ENCODE measurements around the gene RD3L.

The RD3L gene

GRCh38 chr14:103894034-103894722 is 48.2 kb downstream of the RD3L start:
- Histone ChIP-seq H3K27ac (ENCODE audit: low read length) (no peak overlapping the region), H3K9ac (ENCODE audit: low read depth, low read length) (no peak overlapping the region), H3K9me3 (ENCODE audit: insufficient read depth, low read length, severe bottlenecking) (no peaks in the 10 kb centered on the region), H3K79me2 (ENCODE audit: insufficient read depth, low read length) (no peaks in the 10 kb centered on the region), H3K4me3 (ENCODE audit: low read depth in 1 of 2, low read length in 2 of 2) (no peak overlapping the region), H3K4me1 (ENCODE audit: insufficient read depth, low read length) (no peaks in the 10 kb centered on the region), H2AFZ (ENCODE audit: low read depth, low read length) (no peak overlapping the region), H4K20me1 (ENCODE audit: insufficient read depth, low read length) (no peaks in the 10 kb centered on the region), H3K4me2 (ENCODE audit: insufficient read depth, low read length) (no peak overlapping the region), H3K27me3 (ENCODE audit: insufficient read depth, low read length, poor library complexity) (no peaks in the 10 kb centered on the region), H3K36me3 (ENCODE audit: insufficient read depth, low read length) (no peaks in the 10 kb centered on the region)
- DNase-seq (no peak), ATAC-seq (ENCODE audit: insufficient read depth, low read depth) (no peak)
- TF ChIP-seq CTCF (IDR thresholded peaks at IDR 0.05; ENCODE audit: borderline replicate concordance, extremely low read depth, low read length, poor library complexity, severe bottlenecking) (no peak), EZH2 (IDR thresholded peaks at IDR 0.05; ENCODE audit: borderline replicate concordance, low read depth, low read length, severe bottlenecking) (no peak)

- no peak for DNase-seq
- no peak overlapping the region for H2AFZ ChIP-seq (ENCODE audit: low read depth, low read length)
- H3K4me1 ChIP-seq (ENCODE audit: insufficient read depth, low read length) = no peaks in the 10 kb centered on the region
- H3K4me2 ChIP-seq (ENCODE audit: insufficient read depth, low read length) = no peak overlapping the region
- ATAC-seq (ENCODE audit: insufficient read depth, low read depth) = no peak
- no peaks in the 10 kb centered on the region for H3K36me3 ChIP-seq (ENCODE audit: insufficient read depth, low read length)
- TF ChIP-seq EZH2 (IDR thresholded peaks at IDR 0.05; ENCODE audit: borderline replicate concordance, low read depth, low read length, severe bottlenecking) = no peak
- TF ChIP-seq CTCF (IDR thresholded peaks at IDR 0.05; ENCODE audit: borderline replicate concordance, extremely low read depth, low read length, poor library complexity, severe bottlenecking) = no peak
- no peaks in the 10 kb centered on the region for H3K79me2 ChIP-seq (ENCODE audit: insufficient read depth, low read length)
- H3K9ac ChIP-seq (ENCODE audit: low read depth, low read length) = no peak overlapping the region
- H3K4me3 ChIP-seq (ENCODE audit: low read depth in 1 of 2, low read length in 2 of 2) = no peak overlapping the region
- no peaks in the 10 kb centered on the region for H3K27me3 ChIP-seq (ENCODE audit: insufficient read depth, low read length, poor library complexity)
- no peaks in the 10 kb centered on the region for H3K9me3 ChIP-seq (ENCODE audit: insufficient read depth, low read length, severe bottlenecking)
- no peaks in the 10 kb centered on the region for H4K20me1 ChIP-seq (ENCODE audit: insufficient read depth, low read length)
- H3K27ac ChIP-seq (ENCODE audit: low read length) = no peak overlapping the region
These were observed 50.1 kb downstream of the RD3L start for GRCh38 chr14:103892247-103892646.

- H3K27ac ChIP-seq (ENCODE audit: low read length) = no peak overlapping the region
- no peak overlapping the region for H2AFZ ChIP-seq (ENCODE audit: low read depth, low read length)
- no peak overlapping the region for H3K4me2 ChIP-seq (ENCODE audit: insufficient read depth, low read length)
- H4K20me1 ChIP-seq (ENCODE audit: insufficient read depth, low read length) = no peaks in the 10 kb centered on the region
- no peaks in the 10 kb centered on the region for H3K36me3 ChIP-seq (ENCODE audit: insufficient read depth, low read length)
- no peaks in the 10 kb centered on the region for H3K79me2 ChIP-seq (ENCODE audit: insufficient read depth, low read length)
- H3K4me3 ChIP-seq (ENCODE audit: low read depth in 1 of 2, low read length in 2 of 2) = no peak overlapping the region
- no peak overlapping the region for H3K9ac ChIP-seq (ENCODE audit: low read depth, low read length)
- TF ChIP-seq CTCF (IDR thresholded peaks at IDR 0.05; ENCODE audit: borderline replicate concordance, extremely low read depth, low read length, poor library complexity, severe bottlenecking) (no peak), EZH2 (IDR thresholded peaks at IDR 0.05; ENCODE audit: borderline replicate concordance, low read depth, low read length, severe bottlenecking) (no peak)
- ATAC-seq (ENCODE audit: insufficient read depth, low read depth) (no peak), DNase-seq (no peak)
- no peaks in the 10 kb centered on the region for H3K27me3 ChIP-seq (ENCODE audit: insufficient read depth, low read length, poor library complexity)
- H3K9me3 ChIP-seq (ENCODE audit: insufficient read depth, low read length, severe bottlenecking) = no peaks in the 10 kb centered on the region
- no peaks in the 10 kb centered on the region for H3K4me1 ChIP-seq (ENCODE audit: insufficient read depth, low read length)
These were observed 50.6 kb downstream of the RD3L start for GRCh38 chr14:103891667-103892215.

Measured in DND-41 (cell line).